Islet precursor cell (in vitro differentiated cells): ENCODE results near the gene SF1.

Experiments
- DNase-seq: peaks from one replicate; pipeline ENCODE4 v3.0.0-alpha.2; 2018

SF1 gene

GRCh38 chr11:64723117-64723906 is 55.0 kb downstream of the SF1 start, which contains the start of gene NRXN2:
Gene NRXN2, minus strand, starts transcription at chr11:64723197. Its CDS starts 9,498 bp downstream, at chr11:64713699.
- DNase-seq, result peak; percentile 91

- DNase-seq, result no peak
Observed at GRCh38 chr11:64722141-64723065, 55.9 kb downstream of the SF1 start.

GRCh38 chr11:64721359-64721699 is 57.0 kb downstream of the SF1 start:
- no peak for DNase-seq

- DNase-seq, result peak; percentile 44
Observed at GRCh38 chr11:64720640-64721358, 57.5 kb downstream of the SF1 start.

- peak; percentile 42 for DNase-seq
Observed at GRCh38 chr11:64720167-64720566, 58.2 kb downstream of the SF1 start.

- DNase-seq, result peak; percentile 46
Observed at GRCh38 chr11:64719406-64719805, 58.9 kb downstream of the SF1 start.

- DNase-seq, result no peak
Observed at GRCh38 chr11:64718780-64719124, 59.6 kb downstream of the SF1 start.

- DNase-seq, result peak; percentile 45
Observed at GRCh38 chr11:64718084-64718779, 60.1 kb downstream of the SF1 start.

GRCh38 chr11:64717268-64717578 is 61.1 kb downstream of the SF1 start:
- DNase-seq, result peak; percentile 42

GRCh38 chr11:64716473-64717267 is 61.7 kb downstream of the SF1 start:
- peak; percentile 72 for DNase-seq

- DNase-seq, result no peak
Observed at GRCh38 chr11:64715756-64716472, 62.4 kb downstream of the SF1 start.

- DNase-seq, result no peak
Observed at GRCh38 chr11:64715110-64715509, 63.2 kb downstream of the SF1 start.

- DNase-seq, result no peak
Observed at GRCh38 chr11:64714666-64715065, 63.7 kb downstream of the SF1 start.
